Measurements from ENCODE around the gene NBAS.

- TF ChIP-seq MAX (IDR thresholded peaks at IDR 0.05; ENCODE audit: low read depth, low read length) (no peak), TCF3 (IDR thresholded peaks at IDR 0.05; ENCODE audit: borderline replicate concordance, insufficient read depth, low read depth, low read length) (no peak), CTCF (IDR thresholded peaks at IDR 0.05 in 2 of 3, conservative IDR thresholded peaks at IDR 0.05 in 1 of 3; ENCODE audit: control insufficient read depth in 2 of 3, extremely low read depth in 1 of 3, insufficient read depth in 1 of 3, low read depth in 3 of 3, low read length in 3 of 3) (no peak), JUND (IDR thresholded peaks at IDR 0.05; ENCODE audit: low read depth, low read length) (no peak), MTA3 (IDR thresholded peaks at IDR 0.05; ENCODE audit: borderline replicate concordance, low read length) (no peak), EP300 (IDR thresholded peaks at IDR 0.05; ENCODE audit: borderline replicate concordance in 1 of 2, control insufficient read depth in 1 of 2, low read depth in 2 of 2, low read length in 2 of 2) (no peak), POLR2A (IDR thresholded peaks at IDR 0.05; ENCODE audit: low read depth, low read length) (no peak), GABPA (IDR thresholded peaks at IDR 0.05; ENCODE audit: low read depth) (no peak), FOS (IDR thresholded peaks at IDR 0.05; ENCODE audit: borderline replicate concordance, extremely low read depth, insufficient read length) (no peak), FOXM1 (IDR thresholded peaks at IDR 0.05; ENCODE audit: low read depth, low read length) (no peak), CREB1 (IDR thresholded peaks at IDR 0.05; ENCODE audit: low read depth) (no peak), CHD4 (IDR thresholded peaks at IDR 0.05) (no peak), TAF1 (IDR thresholded peaks at IDR 0.05; ENCODE audit: borderline replicate concordance, low read depth, low read length) (no peak)
These were observed 770 bp downstream of the NBAS start for GRCh38 chr2:15560140-15560987.

Measured in GM12878 (cell line).